CD14-positive monocyte (primary cell): ENCODE measurements around the gene MT1A. TPM values are rescaled to one million over a fixed set of nuclear protein-coding genes. Genes with fewer than 3 reads are reported as not detected.
A peak's percentile ranks its signal among the peaks of the same experiment; 100 is the strongest.

Experiments
- DNase-seq, 3 donors: peaks; one replicate each; pipeline ENCODE4 v3.0.0-alpha.2; 2011 to 2022
- H2AFZ ChIP-seq: 2 replicates; pipeline ENCODE4 v1.6.0; 2012; ENCODE audit warnings: mild to moderate bottlenecking, low read depth, low read length, inconsistent platforms; ENCODE audit not compliant: insufficient read depth, poor library complexity, severe bottlenecking
- H3K27ac ChIP-seq, 2 donors: 1 replicate in 1 of 2; 2 replicates in 1 of 2; pipeline ENCODE4 v1.5.1; 2012 to 2013; ENCODE audit warnings: low read length in 2 of 2, control low read depth in 1 of 2, inconsistent platforms in 1 of 2, low read depth in 1 of 2, mild to moderate bottlenecking in 1 of 2
- H3K27me3 ChIP-seq, 2 donors: one replicate each; pipeline versions ENCODE4 v1.6.0 to v1.6.1; 2011 to 2013; ENCODE audit warnings: low read length in 2 of 2; ENCODE audit not compliant: control insufficient read depth in 2 of 2, insufficient read depth in 2 of 2
- H3K36me3 ChIP-seq, 2 donors: replicated peaks in 1 of 2; 1 replicate in 1 of 2; 2 replicates in 1 of 2; pipeline versions ENCODE4 v1.5.1 to v1.6.1; 2012 to 2013; ENCODE audit warnings: low read length in 2 of 2, control low read depth in 1 of 2, inconsistent platforms in 1 of 2, mild to moderate bottlenecking in 1 of 2; ENCODE audit not compliant: insufficient read depth in 2 of 2, control insufficient read depth in 1 of 2
- H3K4me1 ChIP-seq, 2 donors: 1 replicate in 1 of 2; 2 replicates in 1 of 2; pipeline versions ENCODE4 v1.5.1 to v1.6.1; 2012 to 2013; ENCODE audit warnings: low read length in 2 of 2, control low read depth in 1 of 2, inconsistent platforms in 1 of 2, mild to moderate bottlenecking in 1 of 2, moderate library complexity in 1 of 2; ENCODE audit not compliant: insufficient read depth in 2 of 2, control insufficient read depth in 1 of 2
- H3K4me2 ChIP-seq: replicated peaks from 2 replicates; pipeline ENCODE3; 2012; ENCODE audit warnings: low read length, moderate library complexity, mild to moderate bottlenecking; ENCODE audit not compliant: poor library complexity, severe bottlenecking; ENCODE audit errors: extremely low read depth
- H3K4me3 ChIP-seq, 3 experiments: fragments of 200-600 bp in 1 of 3; sonication (generic) in 1 of 3; replicated peaks in 1 of 3; 1 replicate in 2 of 3; 2 replicates in 1 of 3; pipeline ENCODE4 v1.5.1; 2011 to 2013; ENCODE audit warnings: low read length in 3 of 3, mild to moderate bottlenecking in 3 of 3, control low read depth in 2 of 3, low read depth in 2 of 3, inconsistent platforms in 1 of 3, moderate library complexity in 1 of 3
- H3K79me2 ChIP-seq: 2 replicates; pipeline ENCODE4 v1.6.0; 2012; ENCODE audit warnings: mild to moderate bottlenecking, control low read depth, inconsistent platforms, low read length, moderate library complexity; ENCODE audit not compliant: insufficient read depth
- H3K9ac ChIP-seq: 2 replicates; pipeline ENCODE4 v1.6.0; 2017; ENCODE audit warnings: low read length, mild to moderate bottlenecking; ENCODE audit not compliant: insufficient read depth, poor library complexity, severe bottlenecking
- H3K9me3 ChIP-seq, 2 donors: replicated peaks in 1 of 2; 1 replicate in 1 of 2; 2 replicates in 1 of 2; pipeline versions ENCODE4 v1.5.1 to v1.6.1; 2012 to 2013; ENCODE audit warnings: low read length in 2 of 2, control low read depth in 1 of 2; ENCODE audit not compliant: control insufficient read depth in 1 of 2, insufficient read depth in 1 of 2
- H4K20me1 ChIP-seq: 2 replicates; pipeline ENCODE4 v1.6.0; 2012; ENCODE audit warnings: mild to moderate bottlenecking, low read length, control low read depth, moderate library complexity; ENCODE audit not compliant: insufficient read depth
- H3K27ac Mint-ChIP-seq, 7 donors: one replicate each; pipeline ENCODE4 v1.8.0; 2020; ENCODE audit warnings: mild to moderate bottlenecking in 7 of 7, mixed read lengths in 7 of 7, moderate library complexity in 6 of 7, inconsistent platforms in 2 of 7
- H3K27me3 Mint-ChIP-seq, 3 donors: one replicate each; pipeline ENCODE4 v1.8.0; 2021 to 2022; ENCODE audit warnings: low read depth in 3 of 3, mild to moderate bottlenecking in 3 of 3, mixed read lengths in 3 of 3, moderate library complexity in 3 of 3, inconsistent platforms in 1 of 3
- H3K36me3 Mint-ChIP-seq, 2 donors: one replicate each; pipeline ENCODE4 v1.8.0; 2020; ENCODE audit warnings: mixed read lengths in 2 of 2, inconsistent platforms in 1 of 2, mild to moderate bottlenecking in 1 of 2
- H3K4me1 Mint-ChIP-seq: one replicate; pipeline ENCODE4 v1.8.0; 2020; ENCODE audit warnings: mild to moderate bottlenecking, mixed read lengths
- H3K4me3 Mint-ChIP-seq, 2 donors: one replicate each; pipeline ENCODE4 v1.8.0; 2020; ENCODE audit warnings: mild to moderate bottlenecking in 2 of 2, mixed read lengths in 2 of 2, moderate library complexity in 1 of 2
- H3K9me3 Mint-ChIP-seq, 7 donors: one replicate each; pipeline ENCODE4 v1.8.0; 2020 to 2022; ENCODE audit warnings: mixed read lengths in 7 of 7, mild to moderate bottlenecking in 6 of 7, moderate library complexity in 6 of 7, inconsistent platforms in 2 of 7
- WGBS: methylation state at CpG from one replicate; pipeline ENCODE4 v1.1.5; 2013; ENCODE audit warnings: missing lambda C conversion rate; ENCODE audit not compliant: insufficient coverage; 5-methylcytosine and 5-hydroxymethylcytosine counted together
- intact Hi-C, 2 donors: fragments of 100-400 bp; cut with micrococcal nuclease; formaldehyde crosslinking; loops; one replicate each; pipeline versions ENCODE4 v1.15.0 to v1.15.1; 2023
- polyA plus RNA-seq, 3 donors: library from polyadenylated mRNA; depleted of rRNA in 1 of 3; unstranded in 2 of 3; stranded (reverse) in 1 of 3; fragments of 300-500 nt in 2 of 3; fragments of >200 nt in 1 of 3; fragmentation: Illumina TruSeq in 2 of 3; gene quantifications; 1 replicate in 2 of 3; 2 replicates in 1 of 3; pipeline ENCODE4 v1.2.3, GENCODE V29; 2012 to 2021
- TF ChIP-seq, protein P1 (sequence below): fragments of 200-600 bp; IDR thresholded peaks from one replicate; pipeline ENCODE4 v1.8.0; 2022; ENCODE audit warnings: antibody characterized with exemption, mild to moderate bottlenecking

MT1A gene
- polyA plus RNA-seq, 3 donors = not detected

DNA sequence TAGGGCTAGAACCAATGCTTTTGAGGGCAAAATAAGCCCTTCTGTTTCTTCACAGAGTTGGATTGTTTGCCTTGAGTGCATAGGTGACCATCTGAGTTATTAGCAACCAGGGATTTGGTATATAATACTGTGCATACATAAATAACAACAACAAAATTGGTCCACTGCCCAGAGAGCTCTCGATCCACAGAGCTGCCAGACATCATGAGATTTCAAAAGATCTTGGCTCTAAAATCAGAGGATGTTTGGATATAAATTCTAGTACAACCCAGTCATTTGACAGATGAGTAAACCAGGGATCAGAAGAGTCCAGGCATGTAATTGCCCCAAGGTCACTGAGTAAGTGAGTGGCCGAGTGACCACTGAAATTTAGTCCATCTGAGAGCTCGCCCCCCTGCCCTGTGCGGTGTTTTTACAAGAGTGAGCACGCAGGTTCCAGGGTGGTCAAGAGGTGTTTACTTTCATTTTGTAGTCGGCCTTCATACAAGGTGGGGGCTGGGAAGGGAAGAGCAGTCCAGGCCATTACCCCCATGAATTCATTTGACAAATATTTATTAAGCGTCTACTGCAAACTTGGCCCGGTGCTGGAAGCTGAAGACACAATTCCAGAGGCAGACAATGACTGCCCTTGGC is 31.9 kb upstream of the MT1A start:
- Histone ChIP-seq H3K4me3 (no peak overlapping the region), H3K36me3 (no peaks in the 10 kb centered on the region), H3K4me1 (peaks cover 34 to 41% of the 10 kb centered on the region in 2 donors), H3K27ac (no peak overlapping the region), H3K79me2 (no peaks in the 10 kb centered on the region), H3K27me3 (peaks cover 0 to under 1% of the 10 kb centered on the region in 2 donors), H3K9me3 (no peaks in the 10 kb centered on the region), H3K4me2 (no peak overlapping the region), H2AFZ (peak overlapping the region; percentile 79), H4K20me1 (no peaks in the 10 kb centered on the region), H3K9ac (no peak overlapping the region)
- WGBS = 100% methylated on average over 1 of the region's 8 CpGs
- DNase-seq = no peak
- Mint-ChIP-seq H3K27me3 (peaks cover 2 to 6% (median 3%) of the 10 kb centered on the region in 3 donors), H3K4me1 (peaks cover 43% of the 10 kb centered on the region), H3K4me3 (no peak overlapping the region), H3K9me3 (peaks cover 0 to 3% (median 0%) of the 10 kb centered on the region in 7 donors), H3K27ac (peak overlapping the region in 3 of 7 donors; percentile 39 to 56 (median 54)), H3K36me3 (no peaks in the 10 kb centered on the region)
- intact Hi-C loops = loop anchor here (10.0 kb wide), 3 partner anchors 98 to 578 kb away; partner anchors contain the start of genes NUDT21 (in 1 of the 2), OGFOD1 (in 1 of the 2), PSME3IP1 (in 1 of the 2) and RSPRY1 (in 1 of the 2)
- TF ChIP-seq, protein P1, sequence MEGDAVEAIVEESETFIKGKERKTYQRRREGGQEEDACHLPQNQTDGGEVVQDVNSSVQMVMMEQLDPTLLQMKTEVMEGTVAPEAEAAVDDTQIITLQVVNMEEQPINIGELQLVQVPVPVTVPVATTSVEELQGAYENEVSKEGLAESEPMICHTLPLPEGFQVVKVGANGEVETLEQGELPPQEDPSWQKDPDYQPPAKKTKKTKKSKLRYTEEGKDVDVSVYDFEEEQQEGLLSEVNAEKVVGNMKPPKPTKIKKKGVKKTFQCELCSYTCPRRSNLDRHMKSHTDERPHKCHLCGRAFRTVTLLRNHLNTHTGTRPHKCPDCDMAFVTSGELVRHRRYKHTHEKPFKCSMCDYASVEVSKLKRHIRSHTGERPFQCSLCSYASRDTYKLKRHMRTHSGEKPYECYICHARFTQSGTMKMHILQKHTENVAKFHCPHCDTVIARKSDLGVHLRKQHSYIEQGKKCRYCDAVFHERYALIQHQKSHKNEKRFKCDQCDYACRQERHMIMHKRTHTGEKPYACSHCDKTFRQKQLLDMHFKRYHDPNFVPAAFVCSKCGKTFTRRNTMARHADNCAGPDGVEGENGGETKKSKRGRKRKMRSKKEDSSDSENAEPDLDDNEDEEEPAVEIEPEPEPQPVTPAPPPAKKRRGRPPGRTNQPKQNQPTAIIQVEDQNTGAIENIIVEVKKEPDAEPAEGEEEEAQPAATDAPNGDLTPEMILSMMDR = no peak

DNA sequence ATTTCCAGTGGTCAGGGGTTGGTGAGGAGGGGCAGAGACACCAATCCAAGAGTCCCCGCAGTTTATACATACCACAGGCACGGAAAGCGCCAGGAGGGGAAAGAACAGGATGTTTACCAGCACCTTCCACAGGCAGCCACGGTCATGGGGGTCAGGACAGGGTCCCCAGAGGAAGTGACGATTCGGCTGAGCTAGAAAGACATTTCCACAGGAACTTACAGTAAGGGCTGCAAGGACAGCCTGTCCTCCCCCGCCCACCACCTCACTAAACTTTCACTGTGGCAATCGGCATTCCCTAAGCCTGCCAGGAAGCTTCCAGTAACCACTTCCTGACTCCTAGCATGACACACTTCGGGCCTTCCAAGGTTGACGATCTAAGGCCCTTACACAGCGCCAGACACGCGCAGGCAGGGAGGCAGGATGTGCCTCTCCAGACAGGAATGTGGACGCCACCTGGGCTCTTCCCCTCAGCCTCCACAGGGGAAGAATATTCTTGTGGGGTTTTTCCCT is 31.3 kb upstream of the MT1A start:
- H3K36me3 ChIP-seq = no peaks in the 10 kb centered on the region
- Mint-ChIP-seq H3K4me1 (peaks cover 43% of the 10 kb centered on the region), H3K36me3 (no peaks in the 10 kb centered on the region), H3K4me3 (no peak overlapping the region), H3K9me3 (peaks cover 0 to 3% (median 0%) of the 10 kb centered on the region in 7 donors), H3K27ac (peak overlapping the region in 4 of 7 donors; percentile 56 to 91 (median 88)), H3K27me3 (peaks cover 2 to 4% (median 2%) of the 10 kb centered on the region in 3 donors)
- intact Hi-C loops = loop anchor here (10.0 kb wide), 3 partner anchors 98 to 578 kb away; partner anchors contain the start of genes NUDT21 (in 1 of the 2), OGFOD1 (in 1 of the 2), PSME3IP1 (in 1 of the 2) and RSPRY1 (in 1 of the 2)
- H3K9ac ChIP-seq = no peak overlapping the region
- WGBS = 36% methylated on average over 5 of the region's 14 CpGs
- DNase-seq = no peak
- TF ChIP-seq, protein P1 = no peak
- peak overlapping the region; percentile 79 for H2AFZ ChIP-seq
- peaks cover 34 to 41% of the 10 kb centered on the region in 2 donors for H3K4me1 ChIP-seq
- no peak overlapping the region for H3K4me2 ChIP-seq
- no peaks in the 10 kb centered on the region for H3K27me3 ChIP-seq
- H3K9me3 ChIP-seq = no peaks in the 10 kb centered on the region
- no peak overlapping the region for H3K4me3 ChIP-seq
- peak overlapping the region; percentile 65 to 93 for H3K27ac ChIP-seq
- no peaks in the 10 kb centered on the region for H4K20me1 ChIP-seq
- H3K79me2 ChIP-seq = no peaks in the 10 kb centered on the region
